Subcutaneous abdominal adipose tissue (tissue), 5 donors: ENCODE measurements around the gene NUDCD2.

Experiments used
- H3K27ac ChIP-seq: one replicate; pipeline ENCODE4 v1.7.0; 2013; ENCODE audit warnings: low read depth, mild to moderate bottlenecking, inconsistent platforms, low read length, moderate library complexity
- H3K27me3 ChIP-seq, 5 donors: one replicate each; pipeline ENCODE4 v1.7.0; 2013; ENCODE audit warnings: low read length in 5 of 5, inconsistent platforms in 1 of 5; ENCODE audit not compliant: control insufficient read depth in 5 of 5, insufficient read depth in 4 of 5
- H3K36me3 ChIP-seq, 5 donors: one replicate each; pipeline ENCODE4 v1.7.0; 2013; ENCODE audit warnings: low read length in 5 of 5; ENCODE audit not compliant: control insufficient read depth in 5 of 5, insufficient read depth in 5 of 5
- H3K4me1 ChIP-seq, 5 donors: one replicate each; pipeline ENCODE4 v1.7.0; 2013; ENCODE audit warnings: low read length in 5 of 5, mild to moderate bottlenecking in 3 of 5, moderate library complexity in 1 of 5; ENCODE audit not compliant: control insufficient read depth in 5 of 5, insufficient read depth in 5 of 5
- H3K4me3 ChIP-seq, 5 donors: one replicate each; pipeline ENCODE4 v1.7.0; 2013; ENCODE audit warnings: low read length in 5 of 5, low read depth in 1 of 5
- H3K9ac ChIP-seq, 5 donors: one replicate each; pipeline ENCODE4 v1.7.0; 2013; ENCODE audit warnings: low read length in 5 of 5, mild to moderate bottlenecking in 4 of 5, moderate library complexity in 3 of 5
- H3K9me3 ChIP-seq, 5 donors: one replicate each; pipeline ENCODE4 v1.7.0; 2013; ENCODE audit warnings: low read length in 5 of 5; ENCODE audit not compliant: control insufficient read depth in 5 of 5
- donor health status: healthy.
- donor health status: healthy.
- donor health status: healthy.
- donor health status: healthy.
- donor health status: healthy.

The NUDCD2 gene

DNA sequence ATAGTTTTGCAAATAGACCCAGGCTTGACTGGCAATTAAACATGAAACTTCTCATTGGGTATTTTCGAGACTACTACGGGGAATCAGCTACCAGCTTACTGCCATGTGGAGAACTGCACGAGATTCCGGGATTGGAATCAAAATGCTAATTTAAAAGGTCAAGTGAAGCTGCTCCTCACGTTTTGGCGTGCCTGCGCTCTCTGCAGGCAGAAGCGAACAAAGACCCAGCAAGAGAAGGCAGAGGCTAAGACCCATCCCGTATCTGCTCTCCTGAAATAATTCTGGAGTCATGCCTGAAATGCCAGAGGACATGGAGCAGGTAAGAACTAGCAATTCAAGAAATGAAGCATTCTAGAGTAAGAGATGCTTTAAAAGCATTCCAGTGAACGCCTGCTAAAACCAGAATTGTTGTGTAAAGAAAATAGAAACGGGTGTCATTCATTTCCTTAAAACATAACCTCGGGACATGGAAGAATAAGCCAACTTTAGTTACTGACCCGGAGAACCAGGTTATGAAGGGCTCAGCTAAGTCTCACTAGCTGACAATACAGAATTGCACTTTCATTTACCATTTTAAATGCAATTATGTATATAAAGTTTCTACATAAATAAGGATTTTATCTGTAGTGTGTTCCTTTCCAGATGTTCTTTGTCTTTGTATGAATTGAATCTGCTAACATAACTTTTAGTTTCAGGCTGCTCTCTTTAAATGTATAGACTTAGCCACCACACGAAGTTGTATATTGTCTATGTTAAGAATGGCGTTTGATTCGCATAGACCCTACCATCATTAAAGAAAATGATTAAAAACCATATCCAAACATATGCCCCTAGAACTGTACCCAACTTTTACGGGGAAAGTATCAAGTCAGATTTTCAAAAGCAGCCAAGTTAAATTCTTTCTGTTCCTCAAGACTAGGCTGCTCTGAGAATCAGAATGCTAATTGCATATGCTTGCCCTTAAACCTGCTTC lies 43.5 kb upstream of the NUDCD2 start:
- H3K9ac ChIP-seq: peak overlapping the region; percentile 70 to 95 (median 85)
- H3K4me3 ChIP-seq: peak overlapping the region; percentile 65 to 90 (median 82)
- H3K4me1 ChIP-seq: peaks cover 0 to 53% (median 49%) of the 10 kb centered on the region in 5 donors
- no peaks in the 10 kb centered on the region for H3K36me3 ChIP-seq
- H3K27ac ChIP-seq: peak overlapping the region; percentile 92
- H3K9me3 ChIP-seq: no peaks in the 10 kb centered on the region
- H3K27me3 ChIP-seq: no peaks in the 10 kb centered on the region

DNA sequence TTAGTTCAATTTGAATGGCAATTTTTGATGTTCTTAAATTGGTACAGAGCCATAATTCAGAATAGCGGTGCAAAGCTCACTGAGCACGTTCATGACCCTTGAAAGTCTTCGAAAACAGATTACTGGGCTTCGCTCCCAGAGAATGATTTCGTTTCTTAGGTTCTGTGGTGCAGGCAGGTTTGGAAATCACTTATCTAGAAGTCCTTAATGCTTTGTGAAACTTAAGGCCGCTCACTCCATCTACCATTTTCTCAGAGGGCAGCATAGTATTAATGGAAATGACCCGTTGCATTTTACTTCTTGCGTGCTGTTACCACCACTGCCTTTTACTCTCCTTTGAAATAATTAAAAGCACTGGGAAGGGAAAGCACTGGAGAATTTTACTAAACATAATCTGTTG lies 42.6 kb upstream of the NUDCD2 start:
- Histone ChIP-seq H3K27me3 (no peaks in the 10 kb centered on the region), H3K9me3 (no peaks in the 10 kb centered on the region), H3K36me3 (no peaks in the 10 kb centered on the region), H3K9ac (peak overlapping the region in 2 of 5 donors; percentile 85 to 93), H3K27ac (peak overlapping the region; percentile 92), H3K4me1 (peaks cover 0 to 45% (median 40%) of the 10 kb centered on the region in 5 donors), H3K4me3 (peak overlapping the region; percentile 65 to 90 (median 82))

DNA sequence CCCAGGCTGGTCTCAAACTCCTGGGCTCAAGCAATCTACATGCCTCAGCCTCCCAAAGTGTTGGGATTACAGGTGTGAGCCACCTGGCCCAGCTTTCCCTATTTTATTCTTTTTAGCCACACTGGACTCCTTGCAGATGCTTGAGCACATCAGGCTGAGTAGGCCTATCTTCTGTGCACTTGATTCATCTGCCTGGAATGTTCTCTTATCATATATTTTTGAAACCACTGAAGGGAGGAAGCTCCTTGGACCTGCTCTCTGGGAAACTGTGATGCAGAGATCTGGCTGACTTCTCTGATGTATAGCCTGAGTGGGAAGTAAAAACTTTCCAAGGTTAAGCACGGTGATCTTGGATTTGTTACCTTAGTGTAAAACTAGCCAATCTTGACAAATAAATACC lies 39.0 kb upstream of the NUDCD2 start:
- H3K4me3 ChIP-seq: no peak overlapping the region
- no peak overlapping the region for H3K9ac ChIP-seq
- no peaks in the 10 kb centered on the region for H3K36me3 ChIP-seq
- H3K4me1 ChIP-seq: peaks cover 0 to 16% (median 16%) of the 10 kb centered on the region in 5 donors
- H3K27ac ChIP-seq: no peak overlapping the region
- no peaks in the 10 kb centered on the region for H3K27me3 ChIP-seq
- no peaks in the 10 kb centered on the region for H3K9me3 ChIP-seq

DNA sequence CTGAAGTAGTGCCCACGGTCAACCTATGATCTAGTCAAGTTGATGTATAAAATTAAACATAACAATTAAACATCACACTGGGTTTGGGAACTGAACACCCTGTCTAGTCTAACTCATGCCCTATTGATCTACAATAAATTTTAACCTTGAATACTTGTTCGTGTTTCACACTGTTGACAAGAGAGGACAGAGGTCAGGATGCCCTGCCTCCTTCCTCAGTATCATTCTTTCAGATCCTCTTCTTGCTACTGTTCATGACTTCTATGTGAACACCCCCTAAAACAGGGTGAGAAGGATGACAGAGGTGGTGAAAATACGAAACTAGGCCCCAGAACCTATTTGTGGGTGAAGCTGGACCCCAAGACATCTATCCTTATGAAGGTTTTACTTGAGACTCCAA lies 37.4 kb upstream of the NUDCD2 start:
- Histone ChIP-seq H3K4me3 (no peak overlapping the region), H3K27me3 (no peaks in the 10 kb centered on the region)

DNA sequence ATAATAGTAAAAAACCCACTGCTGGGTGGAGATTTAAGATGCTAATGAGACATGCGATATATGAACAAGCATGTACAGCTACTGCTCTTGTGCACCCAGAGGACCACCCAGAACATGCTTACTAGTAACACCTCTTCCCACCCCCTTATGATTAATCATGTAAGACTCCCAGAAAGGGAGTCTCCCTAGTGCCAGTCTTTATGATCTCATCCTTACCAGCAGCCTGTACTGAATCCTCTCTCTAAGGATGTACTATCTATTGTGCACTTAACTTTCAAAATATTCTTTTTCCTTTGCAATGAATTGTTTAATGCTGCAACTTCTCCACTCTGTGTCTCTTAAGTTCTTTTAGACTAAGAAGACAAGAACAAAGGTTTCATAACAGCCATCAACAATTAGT lies 36.4 kb upstream of the NUDCD2 start:
- H3K4me3 ChIP-seq: no peak overlapping the region
- no peaks in the 10 kb centered on the region for H3K9me3 ChIP-seq
- no peak overlapping the region for H3K9ac ChIP-seq
- H3K27me3 ChIP-seq: no peaks in the 10 kb centered on the region
- no peaks in the 10 kb centered on the region for H3K4me1 ChIP-seq
- H3K36me3 ChIP-seq: no peaks in the 10 kb centered on the region
- no peak overlapping the region for H3K27ac ChIP-seq

More for the DNA sequence above, 37.4 kb upstream of the NUDCD2 start:
- Histone ChIP-seq H3K36me3 (no peaks in the 10 kb centered on the region), H3K27ac (no peak overlapping the region), H3K9ac (no peak overlapping the region), H3K4me1 (peaks cover 0 to under 1% (median under 1%) of the 10 kb centered on the region in 5 donors), H3K9me3 (no peaks in the 10 kb centered on the region)

DNA sequence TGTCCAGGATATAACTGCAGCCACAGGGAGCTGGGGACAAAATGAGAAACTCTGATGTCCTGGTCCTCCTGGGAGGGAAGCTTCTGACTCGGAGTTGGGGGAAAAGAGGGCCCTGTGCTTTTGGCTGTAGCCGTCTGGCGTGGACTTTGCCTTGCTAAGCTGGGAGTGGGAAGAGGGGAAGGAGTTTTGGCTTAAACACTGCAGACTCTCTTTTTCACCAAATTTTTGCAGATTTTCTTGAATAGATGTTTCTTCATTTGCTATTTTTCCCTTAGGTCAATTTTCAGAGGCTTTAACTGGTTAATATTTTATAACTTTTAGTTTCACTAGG lies 29.8 kb upstream of the NUDCD2 start:
- Histone ChIP-seq H3K27me3 (no peaks in the 10 kb centered on the region), H3K4me1 (no peaks in the 10 kb centered on the region), H3K27ac (no peak overlapping the region), H3K36me3 (no peaks in the 10 kb centered on the region), H3K9ac (no peak overlapping the region), H3K9me3 (no peaks in the 10 kb centered on the region), H3K4me3 (no peak overlapping the region)

DNA sequence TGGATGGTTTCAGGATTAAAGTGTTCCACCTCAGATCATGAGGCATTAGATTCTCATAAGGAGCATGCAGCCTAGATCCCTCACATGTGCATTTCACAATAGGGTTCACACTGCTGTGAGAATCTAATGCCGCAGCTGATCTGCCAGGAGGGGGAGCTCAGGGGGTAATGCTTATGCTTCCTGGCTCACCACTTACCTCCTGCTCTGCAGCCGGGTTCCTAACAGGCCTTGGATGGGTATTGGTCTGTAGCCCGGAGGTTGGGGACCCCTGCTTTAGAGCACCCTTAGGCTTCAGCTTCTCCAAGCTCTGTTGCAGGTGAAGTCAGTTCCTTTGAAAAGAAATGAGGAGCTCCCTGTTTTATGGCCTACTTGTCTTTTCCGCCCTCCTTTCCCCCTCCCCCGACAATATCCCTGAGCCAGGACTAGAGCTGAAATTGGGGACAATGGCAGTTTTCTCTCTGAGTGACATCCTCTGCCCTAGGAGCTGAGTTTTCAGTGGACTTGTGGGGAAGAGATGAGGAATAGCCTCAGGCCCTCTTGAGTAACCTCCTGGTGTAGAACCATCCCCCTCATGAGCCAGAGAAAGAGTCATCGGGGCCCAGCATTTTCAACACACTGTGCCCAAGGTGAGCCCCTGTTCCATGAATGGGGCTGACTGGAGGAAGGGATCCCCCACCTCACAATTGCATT lies 29.3 kb upstream of the NUDCD2 start:
- Histone ChIP-seq H3K9me3 (no peaks in the 10 kb centered on the region), H3K9ac (no peak overlapping the region), H3K27me3 (no peaks in the 10 kb centered on the region), H3K4me1 (no peaks in the 10 kb centered on the region), H3K36me3 (no peaks in the 10 kb centered on the region), H3K27ac (no peak overlapping the region), H3K4me3 (no peak overlapping the region)

DNA sequence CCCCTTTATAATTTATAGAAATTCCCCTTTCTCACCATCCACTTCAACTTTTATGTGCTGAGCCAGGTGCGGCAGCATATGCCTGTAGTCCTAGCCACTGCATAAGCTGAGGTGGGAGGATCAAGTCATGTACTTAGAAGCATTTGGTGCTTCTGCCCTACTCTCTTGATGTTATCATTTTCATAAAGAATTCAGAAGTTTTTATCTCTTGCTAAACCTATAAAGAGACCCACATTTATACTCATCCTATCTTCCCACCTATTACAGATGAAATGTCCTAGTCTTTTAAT lies 19.0 kb upstream of the NUDCD2 start:
- H3K9ac ChIP-seq: no peak overlapping the region
- no peaks in the 10 kb centered on the region for H3K9me3 ChIP-seq
- no peaks in the 10 kb centered on the region for H3K4me1 ChIP-seq
- no peaks in the 10 kb centered on the region for H3K36me3 ChIP-seq
- H3K27ac ChIP-seq: no peak overlapping the region
- H3K4me3 ChIP-seq: no peak overlapping the region
- H3K27me3 ChIP-seq: no peaks in the 10 kb centered on the region

DNA sequence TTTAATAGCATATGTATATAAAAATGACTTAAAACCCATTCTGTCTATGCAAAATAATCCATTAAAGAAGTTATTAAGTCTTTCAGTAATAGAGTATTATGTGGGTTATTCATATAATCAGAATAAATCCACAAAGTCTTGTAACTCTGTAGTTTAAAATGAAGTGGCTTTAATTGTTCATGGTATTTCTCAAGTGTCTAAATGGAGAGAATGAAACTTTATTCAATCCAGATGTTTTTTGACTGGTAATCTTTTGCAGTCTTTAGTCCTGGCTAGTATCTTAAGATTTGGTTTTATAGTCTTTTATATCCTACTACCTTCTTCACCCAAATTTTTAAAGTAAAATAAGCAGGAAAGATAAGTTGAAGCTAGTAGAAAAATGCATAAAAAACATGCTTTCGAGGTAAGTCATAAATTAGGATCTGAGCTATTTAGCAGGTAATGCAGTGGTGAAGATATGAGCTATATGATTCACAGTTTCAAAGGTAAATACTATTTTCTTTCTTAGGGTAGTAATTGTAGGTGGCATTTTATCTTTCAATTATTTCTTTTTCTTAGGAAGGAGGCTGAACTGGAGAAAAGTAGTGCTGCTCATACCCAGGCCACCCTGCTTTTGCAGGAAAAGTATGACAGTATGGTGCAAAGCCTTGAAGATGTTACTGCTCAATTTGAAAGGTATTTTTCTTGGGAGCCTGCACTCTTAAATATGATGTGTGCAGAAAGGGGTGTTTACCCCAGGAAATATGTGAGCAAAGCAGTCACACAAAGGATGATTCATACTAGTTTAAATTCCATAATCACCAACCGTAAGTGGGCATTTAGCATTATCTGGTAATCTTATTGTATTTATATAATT lies 18.5 kb upstream of the NUDCD2 start:
- no peaks in the 10 kb centered on the region for H3K9me3 ChIP-seq
- H3K36me3 ChIP-seq: no peaks in the 10 kb centered on the region
- no peaks in the 10 kb centered on the region for H3K4me1 ChIP-seq
- H3K4me3 ChIP-seq: no peak overlapping the region
- H3K27ac ChIP-seq: no peak overlapping the region
- no peak overlapping the region for H3K9ac ChIP-seq
- H3K27me3 ChIP-seq: no peaks in the 10 kb centered on the region

DNA sequence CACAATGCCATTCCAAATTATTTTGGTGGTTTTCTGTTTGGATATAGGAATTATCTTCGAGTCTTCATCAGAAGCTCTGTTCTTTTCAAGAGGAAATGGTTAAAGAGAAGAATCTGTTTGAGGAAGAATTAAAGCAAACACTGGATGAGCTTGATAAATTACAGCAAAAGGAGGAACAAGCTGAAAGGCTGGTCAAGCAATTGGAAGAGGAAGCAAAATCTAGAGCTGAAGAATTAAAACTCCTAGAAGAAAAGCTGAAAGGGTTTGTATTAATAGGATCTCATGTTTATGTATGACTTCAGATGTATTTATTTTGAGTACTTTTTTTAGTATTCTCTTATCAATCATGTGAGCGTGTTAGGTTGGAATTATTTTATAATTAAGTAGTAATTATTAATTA lies 15.5 kb upstream of the NUDCD2 start:
- H3K27ac ChIP-seq: no peak overlapping the region
- H3K9me3 ChIP-seq: no peaks in the 10 kb centered on the region
- no peaks in the 10 kb centered on the region for H3K27me3 ChIP-seq
- H3K9ac ChIP-seq: no peak overlapping the region
- H3K36me3 ChIP-seq: no peaks in the 10 kb centered on the region
- H3K4me3 ChIP-seq: no peak overlapping the region
- no peaks in the 10 kb centered on the region for H3K4me1 ChIP-seq
